OCI-LY1 (cell line): Measurements from ENCODE around the gene KIAA2012.

Source experiments
- H2AFZ ChIP-seq: fragments of 200-600 bp; sonication (generic), shearing (Covaris generic); 2 replicates; pipeline ENCODE4 v1.6.0; 2014; ENCODE audit warnings: antibody characterized with exemption, mild to moderate bottlenecking, low read length
- H3F3A ChIP-seq: fragments of 200-600 bp; sonication (generic), shearing (Covaris generic); 2 replicates; pipeline ENCODE4 v1.6.0; 2014; ENCODE audit warnings: mild to moderate bottlenecking, antibody characterized with exemption, low read length, moderate library complexity; ENCODE audit not compliant: insufficient read depth
- H3K27ac ChIP-seq: fragments of 200-600 bp; sonication (generic); 2 replicates; pipeline ENCODE4 v1.5.1; 2014; ENCODE audit warnings: low read length, mixed run types, mild to moderate bottlenecking, low read depth; ENCODE audit not compliant: poor library complexity, severe bottlenecking
- H3K27me3 ChIP-seq: fragments of 200-600 bp; sonication (generic); 2 replicates; pipeline ENCODE4 v1.6.0; 2014; ENCODE audit warnings: antibody characterized with exemption, mild to moderate bottlenecking, low read length, moderate library complexity; ENCODE audit not compliant: insufficient read depth
- H3K36me3 ChIP-seq: fragments of 200-600 bp; sonication (generic); 2 replicates; pipeline ENCODE4 v1.6.1; 2014; ENCODE audit warnings: mild to moderate bottlenecking, antibody characterized with exemption, low read length, moderate library complexity, mixed read lengths; ENCODE audit not compliant: insufficient read depth
- H3K4me1 ChIP-seq: fragments of 200-600 bp; sonication (generic); 2 replicates; pipeline ENCODE4 v1.5.1; 2014; ENCODE audit warnings: mild to moderate bottlenecking, low read length, moderate library complexity; ENCODE audit not compliant: insufficient read depth, severe bottlenecking
- H3K4me2 ChIP-seq: fragments of 200-600 bp; sonication (generic), shearing (Covaris generic); 2 replicates; pipeline ENCODE4 v1.6.1; 2014; ENCODE audit warnings: low read length
- H3K4me3 ChIP-seq: fragments of 200-600 bp; sonication (generic); 2 replicates; pipeline ENCODE4 v1.5.1; 2014; ENCODE audit warnings: low read length, low read depth, mild to moderate bottlenecking, mixed read lengths; ENCODE audit not compliant: poor library complexity, severe bottlenecking
- H3K79me2 ChIP-seq: fragments of 200-600 bp; shearing (Covaris generic); 2 replicates; pipeline ENCODE4 v1.6.1; 2016; ENCODE audit warnings: mixed run types, low read length, mixed read lengths; ENCODE audit not compliant: insufficient read depth
- H3K9ac ChIP-seq: fragments of 200-600 bp; sonication (generic), shearing (Covaris generic); 2 replicates; pipeline ENCODE4 v1.6.1; 2014; ENCODE audit warnings: mild to moderate bottlenecking, low read length, mixed read lengths
- H3K9me2 ChIP-seq: fragments of 200-600 bp; sonication (generic), shearing (Covaris generic); 2 replicates; pipeline ENCODE4 v1.6.1; 2014; ENCODE audit warnings: low read depth, mild to moderate bottlenecking, low read length, mixed read lengths
- H3K9me3 ChIP-seq: fragments of 200-600 bp; shearing (Covaris generic); 2 replicates; pipeline ENCODE4 v1.6.1; 2014; ENCODE audit warnings: low read length, mixed read lengths
- H4K20me1 ChIP-seq: fragments of 200-600 bp; sonication (generic), shearing (Covaris generic); 2 replicates; pipeline ENCODE4 v1.6.0; 2016; ENCODE audit warnings: mild to moderate bottlenecking, low read length; ENCODE audit not compliant: insufficient read depth
- CTCF ChIP-seq: fragments of 200-600 bp; sonication (generic), shearing (Covaris generic); IDR thresholded peaks from 2 replicates; pipeline ENCODE4 v1.5.1; 2017; ENCODE audit warnings: mild to moderate bottlenecking, antibody characterized with exemption, low read length, moderate library complexity, mixed read lengths
- EZH2 ChIP-seq: fragments of 200-600 bp; sonication (generic), shearing (Covaris generic); IDR thresholded peaks from 2 replicates; pipeline ENCODE4 v1.8.0; 2017; ENCODE audit warnings: borderline replicate concordance, mixed run types, mild to moderate bottlenecking, antibody characterized with exemption, low read length, moderate library complexity, mixed read lengths

Gene KIAA2012

GRCh38 chr2:202114795-202115194 is 41.7 kb downstream of the KIAA2012 start:
- TF ChIP-seq CTCF: no peak
- TF ChIP-seq EZH2: no peak
- H2AFZ ChIP-seq: no peak overlapping the region
- H3K36me3 ChIP-seq: no peaks in the 10 kb centered on the region
- H3K9me2 ChIP-seq: no peaks in the 10 kb centered on the region
- H3K4me1 ChIP-seq: no peaks in the 10 kb centered on the region
- no peaks in the 10 kb centered on the region for H3K9me3 ChIP-seq
- no peaks in the 10 kb centered on the region for H3F3A ChIP-seq
- H3K79me2 ChIP-seq: no peaks in the 10 kb centered on the region
- no peak overlapping the region for H3K4me3 ChIP-seq
- H3K4me2 ChIP-seq: no peak overlapping the region
- no peak overlapping the region for H3K27ac ChIP-seq
- H4K20me1 ChIP-seq: no peaks in the 10 kb centered on the region
- no peaks in the 10 kb centered on the region for H3K27me3 ChIP-seq
- no peak overlapping the region for H3K9ac ChIP-seq

GRCh38 chr2:202115479-202115971 is 42.5 kb downstream of the KIAA2012 start:
- no peaks in the 10 kb centered on the region for H3K9me2 ChIP-seq
- no peaks in the 10 kb centered on the region for H3F3A ChIP-seq
- TF ChIP-seq CTCF (no peak), EZH2 (no peak)
- H3K4me2 ChIP-seq: no peak overlapping the region
- H3K79me2 ChIP-seq: no peaks in the 10 kb centered on the region
- no peak overlapping the region for H2AFZ ChIP-seq
- H3K4me3 ChIP-seq: no peak overlapping the region
- H3K36me3 ChIP-seq: no peaks in the 10 kb centered on the region
- H3K27me3 ChIP-seq: no peaks in the 10 kb centered on the region; the same call in 1 of the 2 replicates
- H4K20me1 ChIP-seq: no peaks in the 10 kb centered on the region
- no peak overlapping the region for H3K9ac ChIP-seq
- no peak overlapping the region for H3K27ac ChIP-seq
- H3K9me3 ChIP-seq: peaks cover 2% of the 10 kb centered on the region; the same call in 1 of the 2 replicates
- H3K4me1 ChIP-seq: no peaks in the 10 kb centered on the region

- Histone ChIP-seq H3K36me3 (no peaks in the 10 kb centered on the region), H3K9me2 (no peaks in the 10 kb centered on the region), H3K9ac (no peak overlapping the region), H2AFZ (no peak overlapping the region), H4K20me1 (no peaks in the 10 kb centered on the region), H3K27me3 (no peaks in the 10 kb centered on the region; the same call in 1 of the 2 replicates), H3K4me3 (no peak overlapping the region), H3K79me2 (no peaks in the 10 kb centered on the region), H3K4me1 (no peaks in the 10 kb centered on the region), H3K4me2 (no peak overlapping the region), H3F3A (no peaks in the 10 kb centered on the region), H3K9me3 (peaks cover 5% of the 10 kb centered on the region; the same call in 1 of the 2 replicates), H3K27ac (no peak overlapping the region)
- no peak for TF ChIP-seq EZH2
- no peak for TF ChIP-seq CTCF
These were observed 43.6 kb downstream of the KIAA2012 start for GRCh38 chr2:202116691-202117090.
